ENCODE results near the gene CUZD1. TPM values are rescaled to one million over a fixed set of nuclear protein-coding genes. Genes with fewer than 3 reads are reported as not detected.
A peak's percentile ranks its signal among the peaks of the same experiment; 100 is the strongest.
"Not testable (repeated sequence)": the region's sequence is repeated elsewhere in the genome, so short reads cannot be mapped to it uniquely, and the experiment has no call there.

Gene CUZD1
- 1 to 10 TPM; 2.8 to 3.6 TPM for total RNA-seq

DNA sequence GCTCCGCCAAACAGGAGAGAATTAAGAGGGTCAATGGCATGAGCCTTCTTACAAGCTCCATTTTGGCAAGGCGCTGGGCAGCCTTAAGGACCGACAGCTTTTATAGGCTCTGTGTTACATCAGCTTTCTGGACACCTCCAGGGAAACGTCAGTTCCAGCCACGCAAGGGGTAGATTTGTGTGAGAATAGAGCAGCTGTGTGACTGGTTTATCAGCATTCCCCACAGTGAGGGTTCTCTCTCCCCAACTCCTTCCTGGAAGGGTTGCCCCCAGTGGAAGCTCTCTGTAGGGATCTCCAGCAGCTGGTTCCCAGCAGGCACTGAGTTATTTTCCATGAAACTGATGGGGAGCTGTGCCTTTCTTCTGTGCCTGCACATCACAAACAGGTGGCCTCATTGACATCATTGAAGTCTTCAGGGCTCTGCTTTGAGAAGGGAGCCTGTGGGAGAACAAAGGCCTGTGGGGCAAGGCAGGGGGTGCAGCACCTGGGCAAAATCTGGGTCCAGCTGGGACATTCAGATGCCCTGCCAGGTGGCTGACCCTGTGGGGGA, at the start of gene CUZD1:
TSS of gene CUZD1 (minus strand) at position 75 of the 550 bp plus-strand sequence. CDS start at position 61, 14 bp downstream.
- Mint-ChIP-seq H3K27me3 (no peaks in the 10 kb centered on the region), H3K36me3 (peaks cover 56% of the 10 kb centered on the region), H3K9me3 (ENCODE audit: low read depth) (peaks cover 3% of the 10 kb centered on the region), H3K4me1 (peaks cover 5% of the 10 kb centered on the region), H3K27ac (peak within 1 kb of the TSS; percentile 10), H3K4me3 (no peak within 1 kb of the TSS)
- DNase-seq (no peak), ATAC-seq (no peak)
- CTCF ChIA-PET = no interaction called here

GRCh38 chr10:122894261-122894944, 48.7 kb upstream of the CUZD1 start:
- DNase-seq = no peak
- Mint-ChIP-seq H3K27ac (peak overlapping the region; percentile 2), H3K9me3 (ENCODE audit: low read depth) (no peaks in the 10 kb centered on the region), H3K4me1 (peaks cover 6% of the 10 kb centered on the region), H3K36me3 (peaks cover 11% of the 10 kb centered on the region), H3K27me3 (no peaks in the 10 kb centered on the region), H3K4me3 (peak overlapping the region; percentile 4)
- CTCF ChIA-PET = no interaction called here
- ATAC-seq = no peak

DNA sequence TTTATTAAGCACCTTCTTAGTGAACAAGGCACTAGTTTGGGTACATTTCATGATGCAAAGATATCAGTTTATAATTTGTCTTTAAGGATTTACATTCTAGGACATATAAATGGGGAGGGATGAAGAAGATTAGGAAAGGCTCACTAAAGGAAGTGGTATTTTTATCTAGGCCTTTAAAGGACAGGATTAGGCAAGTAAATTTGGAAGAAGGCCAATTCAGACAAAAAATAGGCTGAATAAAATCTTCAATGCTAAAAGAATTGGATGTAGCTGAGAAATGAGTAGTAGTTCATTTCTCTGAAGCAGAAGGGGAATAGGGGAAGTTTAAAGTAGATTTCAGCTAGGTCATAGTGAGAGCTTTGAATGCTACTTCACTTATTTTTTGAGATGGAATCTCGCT, 38.5 kb upstream of the CUZD1 start:
- Mint-ChIP-seq H3K4me3 (no peak overlapping the region), H3K4me1 (peaks cover 22% of the 10 kb centered on the region), H3K27me3 (no peaks in the 10 kb centered on the region), H3K36me3 (peaks cover 28% of the 10 kb centered on the region), H3K27ac (no peak overlapping the region), H3K9me3 (ENCODE audit: low read depth) (no peaks in the 10 kb centered on the region)
- DNase-seq = no peak
- CTCF ChIA-PET = no interaction called here
- ATAC-seq = no peak

GRCh38 chr10:122882766-122883165, 37.1 kb upstream of the CUZD1 start:
- H3K4me1 Mint-ChIP-seq = peaks cover 35% of the 10 kb centered on the region
- DNase-seq (no peak), ATAC-seq (no peak)
- H3K9me3 Mint-ChIP-seq (ENCODE audit: low read depth) = no peaks in the 10 kb centered on the region
- no peak overlapping the region for H3K27ac Mint-ChIP-seq
- peaks cover 34% of the 10 kb centered on the region for H3K36me3 Mint-ChIP-seq
- H3K4me3 Mint-ChIP-seq = no peak overlapping the region
- CTCF ChIA-PET = no interaction called here
- H3K27me3 Mint-ChIP-seq = no peaks in the 10 kb centered on the region

GRCh38 chr10:122879339-122880273, 33.9 kb upstream of the CUZD1 start, which contains the start of gene FAM24B:
FAM24B (minus strand) TSS chr10:122879581; CDS start chr10:122850515, 29,066 bp downstream.
- ATAC-seq (peak; percentile 90), DNase-seq (peak; percentile 98)
- CTCF ChIA-PET = no interaction called here
- Mint-ChIP-seq H3K9me3 (ENCODE audit: low read depth) (peaks cover 9% of the 10 kb centered on the region), H3K4me3 (peak within 1 kb of the TSS; percentile 95), H3K27me3 (no peaks in the 10 kb centered on the region), H3K36me3 (peaks cover 48% of the 10 kb centered on the region), H3K4me1 (peaks cover 57% of the 10 kb centered on the region), H3K27ac (peak within 1 kb of the TSS; percentile 93)

- Mint-ChIP-seq H3K9me3 (ENCODE audit: low read depth) (peaks cover 11% of the 10 kb centered on the region), H3K4me1 (peaks cover 62% of the 10 kb centered on the region), H3K36me3 (peaks cover 51% of the 10 kb centered on the region), H3K27ac (peak overlapping the region; percentile 93), H3K4me3 (peak overlapping the region; percentile 95), H3K27me3 (no peaks in the 10 kb centered on the region)
- CTCF ChIA-PET = interaction anchor here (1.3 kb wide), 1 partner anchor 84 kb away, joined by 3 read pairs; no protein-coding TSS in a partner anchor
- ATAC-seq (peak; percentile 26), DNase-seq (no peak)
These were observed 33.2 kb upstream of the CUZD1 start for GRCh38 chr10:122878799-122879338.

GRCh38 chr10:122877264-122877663, 31.6 kb upstream of the CUZD1 start:
- CTCF ChIA-PET = no interaction called here
- Mint-ChIP-seq H3K36me3 (peaks cover 55% of the 10 kb centered on the region), H3K27me3 (no peaks in the 10 kb centered on the region), H3K4me1 (peaks cover 55% of the 10 kb centered on the region), H3K4me3 (no peak overlapping the region), H3K27ac (no peak overlapping the region), H3K9me3 (ENCODE audit: low read depth) (peaks cover 13% of the 10 kb centered on the region)
- no peak for ATAC-seq
- no peak for DNase-seq

- DNase-seq (no peak), ATAC-seq (no peak)
- Mint-ChIP-seq H3K36me3 (peaks cover 60% of the 10 kb centered on the region), H3K27me3 (no peaks in the 10 kb centered on the region), H3K4me3 (no peak overlapping the region), H3K27ac (no peak overlapping the region), H3K4me1 (peaks cover 55% of the 10 kb centered on the region), H3K9me3 (ENCODE audit: low read depth) (peaks cover 13% of the 10 kb centered on the region)
- CTCF ChIA-PET = no interaction called here
These were observed 30.8 kb upstream of the CUZD1 start for GRCh38 chr10:122876467-122876855.

DNA sequence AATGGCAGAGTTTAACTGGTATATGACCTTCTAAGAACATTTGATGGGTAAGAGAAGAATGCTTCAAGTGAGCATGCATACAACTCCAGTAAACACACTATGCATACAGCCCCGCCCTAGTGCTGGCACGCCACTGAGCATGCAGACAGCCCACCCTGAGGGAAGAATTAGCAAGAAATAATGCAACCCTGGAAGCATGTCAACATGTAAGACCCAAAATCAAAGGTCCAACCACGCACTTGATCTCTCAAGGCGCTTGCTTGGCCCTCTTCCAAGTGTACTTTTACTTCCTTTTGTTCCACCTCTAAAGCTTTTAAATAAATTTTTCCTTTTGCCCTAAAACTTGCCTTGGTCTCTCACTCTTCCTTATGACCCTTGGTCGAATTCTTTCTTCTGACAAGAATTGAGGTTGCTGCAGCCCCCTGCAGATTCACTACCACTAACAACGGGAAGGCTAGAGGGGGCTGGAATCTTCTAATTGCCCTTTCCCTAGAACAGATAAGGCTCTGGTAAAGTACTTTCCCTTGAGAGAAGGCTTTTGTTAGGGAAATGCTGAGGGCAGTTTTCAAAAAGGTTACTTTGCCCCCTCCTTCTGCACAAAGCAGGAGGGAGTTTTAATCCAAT, 30.3 kb upstream of the CUZD1 start:
- ATAC-seq (no peak), DNase-seq (no peak)
- CTCF ChIA-PET = no interaction called here
- Mint-ChIP-seq H3K4me3 (no peak overlapping the region), H3K4me1 (peaks cover 52% of the 10 kb centered on the region), H3K27me3 (no peaks in the 10 kb centered on the region), H3K9me3 (ENCODE audit: low read depth) (peaks cover 13% of the 10 kb centered on the region), H3K27ac (no peak overlapping the region), H3K36me3 (peaks cover 60% of the 10 kb centered on the region)

GRCh38 chr10:122871947-122872346, 26.3 kb upstream of the CUZD1 start:
- peaks cover 65% of the 10 kb centered on the region for H3K36me3 Mint-ChIP-seq
- H3K27me3 Mint-ChIP-seq, CTCF ChIA-PET, DNase-seq, ATAC-seq, H3K27ac Mint-ChIP-seq, H3K4me3 Mint-ChIP-seq: not testable (repeated sequence)
- peaks cover 24% of the 10 kb centered on the region for H3K4me1 Mint-ChIP-seq
- H3K9me3 Mint-ChIP-seq (ENCODE audit: low read depth) = peaks cover 18% of the 10 kb centered on the region

GRCh38 chr10:122868768-122869167, 23.1 kb upstream of the CUZD1 start:
- peaks cover 47% of the 10 kb centered on the region for H3K36me3 Mint-ChIP-seq
- H3K4me1 Mint-ChIP-seq, ATAC-seq, CTCF ChIA-PET, H3K27me3 Mint-ChIP-seq, H3K27ac Mint-ChIP-seq, H3K4me3 Mint-ChIP-seq, DNase-seq: not testable (repeated sequence)
- H3K9me3 Mint-ChIP-seq (ENCODE audit: low read depth) = peaks cover 11% of the 10 kb centered on the region

DNA sequence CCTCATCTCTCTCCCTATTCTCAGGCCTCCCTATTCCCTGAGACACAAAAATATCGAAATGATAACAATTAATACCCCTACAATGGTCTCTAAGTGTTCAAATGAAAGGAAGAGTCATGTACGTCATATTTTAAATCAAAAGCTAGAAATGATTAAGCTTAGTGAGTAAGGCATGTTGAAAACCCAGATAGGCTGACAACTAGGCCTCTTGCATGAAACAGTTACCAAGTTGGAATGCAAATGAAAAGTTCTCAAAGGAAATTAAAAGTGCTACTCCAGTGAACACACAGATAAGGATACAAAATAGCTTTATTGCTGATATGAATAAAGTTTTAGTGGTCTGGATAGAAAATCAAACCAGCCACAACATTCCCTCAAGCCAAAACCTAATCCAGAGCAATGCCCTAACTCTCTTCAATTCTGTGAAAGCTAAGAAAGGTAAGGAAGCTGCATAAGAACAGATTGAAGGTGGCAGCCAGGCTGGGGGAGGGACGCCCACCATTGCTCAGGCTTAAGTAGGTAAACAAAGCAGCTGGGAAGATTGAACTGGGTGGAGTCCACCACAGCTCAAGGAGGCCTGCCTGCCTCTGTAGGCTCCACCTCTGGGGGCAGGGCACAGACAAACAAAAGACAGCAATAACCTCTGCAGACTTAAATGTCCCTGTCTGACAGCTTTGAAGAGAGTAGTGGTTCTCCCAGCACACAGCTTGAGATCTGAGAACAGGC, 21.3 kb upstream of the CUZD1 start:
- not testable (repeated sequence) for H3K4me3 Mint-ChIP-seq, ATAC-seq
- peaks cover 39% of the 10 kb centered on the region for H3K36me3 Mint-ChIP-seq

More for the DNA sequence above, 21.3 kb upstream of the CUZD1 start:
- H3K27ac Mint-ChIP-seq; H3K27me3 Mint-ChIP-seq; DNase-seq; H3K4me1 Mint-ChIP-seq; H3K9me3 Mint-ChIP-seq (ENCODE audit: low read depth); CTCF ChIA-PET: not testable (repeated sequence)
